Endothelial cell of umbilical vein (primary cell): ENCODE measurements around the gene GCDH. TPM values are rescaled to one million over a fixed set of nuclear protein-coding genes. Genes with fewer than 3 reads are reported as not detected.

Experiments used
- BruUV-seq: library from RNA; stranded (reverse); fragments of 400-500 nt; replicated peaks from 2 replicates; lab custom pipeline; 2021; lab: Mats Ljungman, UMichigan
- CTCF ChIA-PET: fragments of 300-600, 350-600 bp; sonication (Branson Sonifier 250); formaldehyde crosslinking; loops from one replicate; lab custom pipeline; 2021; ENCODE audit warnings: antibody characterized with exemption, inconsistent platforms; lab: Charles Lee
- POLR2A ChIA-PET: fragments of 300-600, 350-600 bp; sonication (Branson Sonifier 250); formaldehyde crosslinking; loops from one replicate; lab custom pipeline; 2021; ENCODE audit warnings: antibody characterized with exemption, inconsistent platforms; lab: Charles Lee
- DNase-seq: peaks from one replicate; pipeline ENCODE4 v3.0.0-alpha.2; 2011; ENCODE audit warnings: low read depth, low spot score
- FAIRE-seq: peaks from 2 replicates; lab custom pipeline; 2011; peaks lifted over from hg19 to GRCh38; lab: Jason Lieb, UNC
- H2AFZ ChIP-seq: 2 replicates; pipeline ENCODE4 v1.6.0; 2012; ENCODE audit warnings: low read depth, low read length, control low read depth, inconsistent platforms
- H3K27ac ChIP-seq: 2 replicates; pipeline ENCODE4 v1.5.1; 2011; ENCODE audit warnings: low read depth, mild to moderate bottlenecking, control low read depth, low read length, moderate library complexity; ENCODE audit not compliant: insufficient read depth
- H3K27me3 ChIP-seq, 2 experiments: 2 replicates each; pipeline versions ENCODE4 v1.6.0 to v1.6.1; 2011; ENCODE audit warnings: low read length in 2 of 2, mixed read lengths in 1 of 2; ENCODE audit not compliant: control insufficient read depth in 2 of 2, insufficient read depth in 2 of 2
- H3K36me3 ChIP-seq, 2 experiments: 2 replicates in 1 of 2; 3 replicates in 1 of 2; pipeline ENCODE4 v1.5.1; 2011; ENCODE audit warnings: low read length in 2 of 2, mild to moderate bottlenecking in 1 of 2, moderate library complexity in 1 of 2; ENCODE audit not compliant: control insufficient read depth in 2 of 2, insufficient read depth in 2 of 2; ENCODE audit errors: extremely low read depth in 1 of 2
- H3K4me1 ChIP-seq: 3 replicates; pipeline ENCODE4 v1.5.1; 2011; ENCODE audit warnings: mild to moderate bottlenecking, low read length; ENCODE audit not compliant: control insufficient read depth, insufficient read depth; ENCODE audit errors: extremely low read depth
- H3K4me2 ChIP-seq: 2 replicates; pipeline ENCODE4 v1.6.1; 2011; ENCODE audit warnings: low read length, control low read depth, mixed read lengths; ENCODE audit not compliant: insufficient read depth
- H3K4me3 ChIP-seq, 3 experiments: fragments of 200-600 bp in 1 of 3; sonication (generic), shearing (Covaris generic) in 1 of 3; replicated peaks in 1 of 3; 2 replicates each; pipeline ENCODE4 v1.5.1; 2011 to 2016; ENCODE audit warnings: control low read depth in 3 of 3, low read length in 3 of 3, mild to moderate bottlenecking in 2 of 3, inconsistent platforms in 1 of 3, low read depth in 1 of 3, moderate library complexity in 1 of 3; ENCODE audit not compliant: insufficient read depth in 1 of 3
- H3K79me2 ChIP-seq: 2 replicates; pipeline ENCODE4 v1.6.0; 2012; ENCODE audit warnings: low read length, inconsistent platforms; ENCODE audit not compliant: control insufficient read depth, insufficient read depth
- H3K9ac ChIP-seq: replicated peaks from 2 replicates; pipeline ENCODE3; 2011; ENCODE audit warnings: low read length, control low read depth; ENCODE audit not compliant: insufficient read depth; ENCODE audit errors: extremely low read depth
- H3K9me1 ChIP-seq: replicated peaks from 3 replicates; pipeline ENCODE4 v1.6.0; 2011; ENCODE audit warnings: mild to moderate bottlenecking, low read length; ENCODE audit not compliant: control insufficient read depth, insufficient read depth; ENCODE audit errors: extremely low read depth
- H3K9me3 ChIP-seq: replicated peaks from 2 replicates; pipeline ENCODE4 v1.5.1; 2012; ENCODE audit warnings: low read length, inconsistent platforms; ENCODE audit not compliant: control insufficient read depth, insufficient read depth
- H4K20me1 ChIP-seq: replicated peaks from 2 replicates; pipeline ENCODE3; 2011; ENCODE audit warnings: mild to moderate bottlenecking, low read length; ENCODE audit not compliant: control insufficient read depth, insufficient read depth; ENCODE audit errors: extremely low read depth
- FOS ChIP-seq: IDR thresholded peaks from 2 replicates; pipeline ENCODE4 v1.6.1; 2011; ENCODE audit warnings: mild to moderate bottlenecking, low read length, moderate library complexity, borderline replicate concordance; ENCODE audit not compliant: insufficient read depth
- JUN ChIP-seq: IDR thresholded peaks from 2 replicates; pipeline ENCODE4 v1.6.1; 2011; ENCODE audit warnings: borderline replicate concordance, low read depth; ENCODE audit not compliant: insufficient read length, insufficient read depth
- POLR2A ChIP-seq: IDR thresholded peaks from 2 replicates; pipeline ENCODE4 v1.6.1; 2012; ENCODE audit warnings: low read depth, mild to moderate bottlenecking, control low read depth, low read length
- dilution Hi-C: fragments of 300-500 bp; cut with MboI; formaldehyde crosslinking; loops from one replicate; pipeline ENCODE4 v1.15.0; 2019; ENCODE audit warnings: low sequenced_read_pairs; ENCODE audit not compliant: extremely low pct_ligation_motif_present
- intact Hi-C: fragments of 100-400 bp; cut with micrococcal nuclease; formaldehyde crosslinking; loops from one replicate; pipeline ENCODE4 v1.10.0; 2022
- polyA plus RNA-seq, 4 experiments: library from polyadenylated mRNA; depleted of rRNA in 3 of 4; stranded (reverse) in 3 of 4; unstranded in 1 of 4; fragments of >200 nt; gene quantifications; 2 replicates each; pipeline versions ENCODE4 v1.2.1 to v1.2.3, GENCODE V29; 2011 to 2012; ENCODE audit warnings: missing spikeins in 1 of 4
- total RNA-seq: library from RNA; stranded (reverse); gene quantifications from 2 replicates; pipeline ENCODE4 v1.2.3, GENCODE V29; 2021
- TF ChIP-seq, protein P1 (sequence below): IDR thresholded peaks from 2 replicates; pipeline ENCODE4 v1.6.1; 2011; ENCODE audit not compliant: insufficient read depth, insufficient read length

Gene GCDH
- total and polyA plus RNA-seq, 2 donors (not counting 3 experiments of a cell fraction or from before 2014, with no cell fraction given) = 27.3 to 35.8 TPM

DNA sequence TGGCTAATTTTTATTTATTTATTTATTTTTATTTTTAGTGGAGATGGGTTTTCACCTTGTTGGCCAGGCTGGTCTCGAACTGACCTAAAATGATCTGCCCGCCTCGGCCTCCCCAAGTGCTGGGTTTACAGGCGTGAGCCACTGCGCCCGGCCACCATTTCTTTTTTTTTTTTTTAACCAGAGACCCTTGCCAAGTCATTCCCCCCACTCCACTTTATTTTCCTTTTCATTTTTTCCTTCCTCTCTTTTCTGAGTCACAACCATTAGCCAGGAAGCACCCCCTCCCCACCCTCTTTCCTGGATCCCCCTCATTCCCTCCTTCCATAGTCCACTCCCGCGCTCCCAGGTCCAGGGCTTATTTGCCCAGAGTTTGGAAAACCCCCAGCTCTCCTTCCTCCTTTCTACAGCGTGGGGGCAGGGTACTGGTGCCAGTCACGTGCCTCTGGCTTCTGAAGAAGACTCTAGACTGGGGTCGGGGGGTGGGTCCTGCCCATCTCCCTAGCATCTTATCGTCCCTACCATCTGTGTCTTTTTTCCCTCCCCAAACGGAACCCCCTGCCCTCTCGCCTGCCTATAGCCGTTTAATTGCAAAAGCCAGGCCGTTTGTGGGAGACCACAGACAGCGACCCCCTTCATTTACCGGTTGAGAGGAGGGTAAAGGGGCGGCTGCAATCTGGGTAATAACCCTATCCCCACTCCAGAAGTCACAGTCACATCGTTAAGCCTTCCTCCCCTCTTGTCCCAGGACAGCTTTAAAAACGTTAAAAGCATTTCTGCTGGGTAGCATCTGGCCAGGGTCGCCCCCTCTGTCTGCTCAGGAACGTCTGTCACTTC, 46.4 kb downstream of the GCDH start:
- intact Hi-C loops = loop anchor here (10.0 kb wide), 1 partner anchor 153 kb away; no protein-coding TSS in a partner anchor
- peak; percentile 47 for FAIRE-seq
- H3K4me1 ChIP-seq = peaks cover 31% of the 10 kb centered on the region
- CTCF ChIA-PET = interaction anchor here (0.8 to 1.3 kb wide), 4 partner anchors 18 to 180 kb away, joined by 3 to 6 read pairs (median 4); partner anchors contain the start of genes GCDH and SYCE2
- H3K4me2 ChIP-seq = peak overlapping the region; percentile 42
- peak; percentile 75 for DNase-seq
- H4K20me1 ChIP-seq = no peaks in the 10 kb centered on the region
- peaks cover 13 to 26% of the 10 kb centered on the region in 2 experiments for H3K36me3 ChIP-seq
- POLR2A ChIA-PET = interaction anchor here (0.8 to 1.6 kb wide), 2 partner anchors 9 to 28 kb away, joined by 3 to 6 read pairs; partner anchors contain the start of gene RAD23A
- peaks cover 47% of the 10 kb centered on the region for H3K79me2 ChIP-seq
- no peaks in the 10 kb centered on the region for H3K27me3 ChIP-seq
- H3K9me1 ChIP-seq = no peaks in the 10 kb centered on the region
- TF ChIP-seq JUN (no peak), POLR2A (no peak), FOS (no peak)
- TF ChIP-seq, protein P1, sequence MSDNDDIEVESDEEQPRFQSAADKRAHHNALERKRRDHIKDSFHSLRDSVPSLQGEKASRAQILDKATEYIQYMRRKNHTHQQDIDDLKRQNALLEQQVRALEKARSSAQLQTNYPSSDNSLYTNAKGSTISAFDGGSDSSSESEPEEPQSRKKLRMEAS = peak; percentile 30
- H3K9ac ChIP-seq = peak overlapping the region; percentile 27
- no peaks in the 10 kb centered on the region for H3K9me3 ChIP-seq
- TSS peak; percentile 27 for BruUV-seq
- H3K4me3 ChIP-seq = peak overlapping the region in 2 of 3 experiments; percentile 24 to 28
- dilution Hi-C loops = no loop called here
- peak overlapping the region; percentile 23 for H3K27ac ChIP-seq
- peak overlapping the region; percentile 49 for H2AFZ ChIP-seq
